ENCODE data around the gene CLIC4. TPM values are rescaled to one million over a fixed set of nuclear protein-coding genes. Genes with fewer than 3 reads are reported as not detected.

The CLIC4 gene
- total RNA-seq, 1 donor from 2014 or later, result 353 TPM

GRCh38 chr1:24878775-24879742 lies 133.8 kb downstream of the CLIC4 start:
- H3K36me3 Mint-ChIP-seq (ENCODE audit: low read depth, unreplicated experiment), result no peaks in the 10 kb centered on the region
- peaks cover 3% of the 10 kb centered on the region for H3K4me1 ChIP-seq (ENCODE audit: insufficient read depth, low read length)
- peak; percentile 85 for FAIRE-seq

GRCh38 chr1:24881034-24881433 lies 135.8 kb downstream of the CLIC4 start:
- H4K20me1 ChIP-seq (ENCODE audit: insufficient read depth, low read length), result no peaks in the 10 kb centered on the region
- no peak overlapping the region for H3K4me2 ChIP-seq (ENCODE audit: low read length)
- Mint-ChIP-seq H3K9me3 (ENCODE audit: unreplicated experiment) (peaks cover 22% of the 10 kb centered on the region), H3K4me3 (ENCODE audit: unreplicated experiment) (no peak overlapping the region), H3K4me1 (ENCODE audit: low read depth, unreplicated experiment) (peaks cover 8% of the 10 kb centered on the region), H3K27me3 (ENCODE audit: low read depth, unreplicated experiment) (peaks cover 9% of the 10 kb centered on the region), H3K27ac (ENCODE audit: unreplicated experiment) (no peak overlapping the region), H3K36me3 (ENCODE audit: low read depth, unreplicated experiment) (no peaks in the 10 kb centered on the region)
- H3K27ac ChIP-seq (ENCODE audit: low read depth, low read length), result no peak overlapping the region
- FAIRE-seq (no peak), DNase-seq (ENCODE audit: low read depth) (no peak)
- TF ChIP-seq EZH2 (IDR thresholded peaks at IDR 0.05; ENCODE audit: insufficient read depth, low read length), result no peak
- no peak overlapping the region for H3K9ac ChIP-seq (ENCODE audit: low read length)
- H3K36me3 ChIP-seq (ENCODE audit: insufficient read depth, low read length), result no peaks in the 10 kb centered on the region
- peaks cover 4% of the 10 kb centered on the region for H3K27me3 ChIP-seq (ENCODE audit: insufficient read depth, low read length)
- H3K4me1 ChIP-seq (ENCODE audit: insufficient read depth, low read length), result peaks cover 3% of the 10 kb centered on the region
- no peaks in the 10 kb centered on the region for H3K79me2 ChIP-seq (ENCODE audit: insufficient read depth, low read length)
- no peaks in the 10 kb centered on the region for H3K9me3 ChIP-seq (ENCODE audit: insufficient read depth, low read depth, low read length)
- H2AFZ ChIP-seq (ENCODE audit: low read depth, low read length), result no peak overlapping the region
- H3K4me3 ChIP-seq (ENCODE audit: insufficient read depth, low read depth, low read length), result no peak overlapping the region

More at GRCh38 chr1:24878775-24879742, 133.8 kb downstream of the CLIC4 start:
- no peak overlapping the region for H3K27ac ChIP-seq (ENCODE audit: low read depth, low read length)
- no peaks in the 10 kb centered on the region for H3K36me3 ChIP-seq (ENCODE audit: insufficient read depth, low read length)
- TF ChIP-seq EZH2 (IDR thresholded peaks at IDR 0.05; ENCODE audit: insufficient read depth, low read length), result no peak
- TF ChIP-seq, protein P1, sequence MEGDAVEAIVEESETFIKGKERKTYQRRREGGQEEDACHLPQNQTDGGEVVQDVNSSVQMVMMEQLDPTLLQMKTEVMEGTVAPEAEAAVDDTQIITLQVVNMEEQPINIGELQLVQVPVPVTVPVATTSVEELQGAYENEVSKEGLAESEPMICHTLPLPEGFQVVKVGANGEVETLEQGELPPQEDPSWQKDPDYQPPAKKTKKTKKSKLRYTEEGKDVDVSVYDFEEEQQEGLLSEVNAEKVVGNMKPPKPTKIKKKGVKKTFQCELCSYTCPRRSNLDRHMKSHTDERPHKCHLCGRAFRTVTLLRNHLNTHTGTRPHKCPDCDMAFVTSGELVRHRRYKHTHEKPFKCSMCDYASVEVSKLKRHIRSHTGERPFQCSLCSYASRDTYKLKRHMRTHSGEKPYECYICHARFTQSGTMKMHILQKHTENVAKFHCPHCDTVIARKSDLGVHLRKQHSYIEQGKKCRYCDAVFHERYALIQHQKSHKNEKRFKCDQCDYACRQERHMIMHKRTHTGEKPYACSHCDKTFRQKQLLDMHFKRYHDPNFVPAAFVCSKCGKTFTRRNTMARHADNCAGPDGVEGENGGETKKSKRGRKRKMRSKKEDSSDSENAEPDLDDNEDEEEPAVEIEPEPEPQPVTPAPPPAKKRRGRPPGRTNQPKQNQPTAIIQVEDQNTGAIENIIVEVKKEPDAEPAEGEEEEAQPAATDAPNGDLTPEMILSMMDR (IDR thresholded peaks at IDR 0.05; ENCODE audit: insufficient read depth, low read depth, low read length), result no peak
- no peak overlapping the region for H3K4me3 Mint-ChIP-seq (ENCODE audit: unreplicated experiment)
- no peak overlapping the region for H2AFZ ChIP-seq (ENCODE audit: low read depth, low read length)
- peaks cover 15% of the 10 kb centered on the region for H3K9me3 Mint-ChIP-seq (ENCODE audit: unreplicated experiment)
- H3K9me3 ChIP-seq (ENCODE audit: insufficient read depth, low read depth, low read length), result no peaks in the 10 kb centered on the region
- peak overlapping the region; percentile 27 for H3K4me2 ChIP-seq (ENCODE audit: low read length)
- H3K27me3 ChIP-seq (ENCODE audit: insufficient read depth, low read length), result peaks cover 8% of the 10 kb centered on the region
- peak overlapping the region; percentile 21 for H3K27ac Mint-ChIP-seq (ENCODE audit: unreplicated experiment)
- H3K4me3 ChIP-seq (ENCODE audit: insufficient read depth, low read depth, low read length), result no peak overlapping the region
- H4K20me1 ChIP-seq (ENCODE audit: insufficient read depth, low read length), result no peaks in the 10 kb centered on the region
- H3K4me1 Mint-ChIP-seq (ENCODE audit: low read depth, unreplicated experiment), result peaks cover 8% of the 10 kb centered on the region
- H3K79me2 ChIP-seq (ENCODE audit: insufficient read depth, low read length), result no peaks in the 10 kb centered on the region
- H3K9ac ChIP-seq (ENCODE audit: low read length), result no peak overlapping the region
- peaks cover 7% of the 10 kb centered on the region for H3K27me3 Mint-ChIP-seq (ENCODE audit: low read depth, unreplicated experiment)
- DNase-seq (ENCODE audit: low read depth), result peak; percentile 66

- Mint-ChIP-seq H3K27ac (ENCODE audit: unreplicated experiment) (no peak overlapping the region), H3K4me1 (ENCODE audit: low read depth, unreplicated experiment) (no peaks in the 10 kb centered on the region), H3K36me3 (ENCODE audit: low read depth, unreplicated experiment) (peaks cover 2% of the 10 kb centered on the region), H3K4me3 (ENCODE audit: unreplicated experiment) (no peak overlapping the region), H3K9me3 (ENCODE audit: unreplicated experiment) (peaks cover 28% of the 10 kb centered on the region), H3K27me3 (ENCODE audit: low read depth, unreplicated experiment) (peaks cover 15% of the 10 kb centered on the region)
- Histone ChIP-seq H3K36me3 (ENCODE audit: insufficient read depth, low read length) (no peaks in the 10 kb centered on the region), H3K9me3 (ENCODE audit: insufficient read depth, low read depth, low read length) (no peaks in the 10 kb centered on the region), H3K4me1 (ENCODE audit: insufficient read depth, low read length) (peaks cover 8% of the 10 kb centered on the region), H2AFZ (ENCODE audit: low read depth, low read length) (no peak overlapping the region), H3K27ac (ENCODE audit: low read depth, low read length) (no peak overlapping the region), H4K20me1 (ENCODE audit: insufficient read depth, low read length) (no peaks in the 10 kb centered on the region), H3K9ac (ENCODE audit: low read length) (no peak overlapping the region), H3K4me2 (ENCODE audit: low read length) (no peak overlapping the region), H3K79me2 (ENCODE audit: insufficient read depth, low read length) (no peaks in the 10 kb centered on the region), H3K27me3 (ENCODE audit: insufficient read depth, low read length) (peaks cover 8% of the 10 kb centered on the region), H3K4me3 (ENCODE audit: insufficient read depth, low read depth, low read length) (no peak overlapping the region)
- DNase-seq (ENCODE audit: low read depth) (no peak), FAIRE-seq (no peak)
- TF ChIP-seq, protein P1 (IDR thresholded peaks at IDR 0.05; ENCODE audit: insufficient read depth, low read depth, low read length), result no peak
- no peak for TF ChIP-seq EZH2 (IDR thresholded peaks at IDR 0.05; ENCODE audit: insufficient read depth, low read length)
Measured at GRCh38 chr1:24884751-24885150, 139.5 kb downstream of the CLIC4 start.

Data from astrocyte (in vitro differentiated cells and primary cell).